Stimulated activated CD8-positive, alpha-beta memory T cell treated with anti-CD3 and anti-CD28 coated beads, Interleukin-7, amount 100 ng/mL, for 48 hours (primary cell): ENCODE measurements around the gene BFSP1.

Experiments
- DNase-seq, 2 donors: peaks; one replicate each; pipeline ENCODE4 v3.0.0-alpha.2; 2020; ENCODE audit warnings: low read depth in 1 of 2; ENCODE audit errors: extremely low read depth in 1 of 2

BFSP1 gene

DNA sequence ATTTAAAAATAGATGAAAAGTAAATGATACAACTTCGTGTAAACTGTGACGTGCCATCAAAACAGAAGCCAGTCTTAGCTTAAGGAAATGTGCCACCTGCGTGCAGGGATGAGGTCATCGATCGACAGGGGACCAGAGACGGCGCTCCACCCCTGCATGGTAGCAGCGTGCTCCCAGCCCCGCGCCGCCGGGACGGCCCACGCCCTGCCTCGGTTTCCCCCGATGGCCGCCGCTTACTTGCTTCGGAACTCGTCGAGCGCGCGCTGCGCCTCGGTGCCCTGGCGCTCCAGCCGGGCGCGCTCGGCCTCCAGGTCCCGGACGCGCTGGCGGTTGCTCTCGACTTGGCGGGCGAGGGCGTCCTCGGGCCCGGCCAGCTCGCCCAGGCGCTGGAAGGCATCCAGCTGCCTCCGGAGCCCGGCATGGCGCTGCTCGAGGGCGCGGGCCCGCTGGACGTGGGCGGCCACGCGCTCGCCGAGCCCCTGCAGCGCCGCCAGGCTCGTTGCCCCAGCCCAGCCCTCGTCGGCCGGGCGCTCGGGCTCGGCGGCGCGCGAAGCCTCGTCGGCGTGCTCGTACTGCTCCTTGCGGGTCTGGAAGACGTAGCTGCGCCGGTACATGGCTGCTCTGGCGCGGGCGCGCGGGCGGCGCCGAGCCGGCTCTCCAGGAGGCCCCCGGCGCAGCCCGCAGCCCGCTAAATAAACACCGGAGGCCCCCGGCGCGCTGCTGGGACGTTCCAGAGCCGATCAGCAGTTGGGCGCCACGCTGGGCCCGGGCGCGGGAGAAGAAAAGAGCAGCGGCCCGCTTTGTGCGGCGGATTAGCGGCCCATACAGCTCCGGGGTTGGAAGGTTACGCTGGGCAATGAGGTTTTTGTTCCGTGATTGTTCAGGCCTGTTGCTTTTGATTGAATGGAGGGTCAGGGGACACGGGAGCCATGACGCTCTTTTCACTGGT, at the start of gene BFSP1:
Gene BFSP1 (minus strand): TSS at position 664 of the 949 bp plus-strand sequence. CDS start 50 bp downstream, at position 614.
- no peak for DNase-seq

DNA sequence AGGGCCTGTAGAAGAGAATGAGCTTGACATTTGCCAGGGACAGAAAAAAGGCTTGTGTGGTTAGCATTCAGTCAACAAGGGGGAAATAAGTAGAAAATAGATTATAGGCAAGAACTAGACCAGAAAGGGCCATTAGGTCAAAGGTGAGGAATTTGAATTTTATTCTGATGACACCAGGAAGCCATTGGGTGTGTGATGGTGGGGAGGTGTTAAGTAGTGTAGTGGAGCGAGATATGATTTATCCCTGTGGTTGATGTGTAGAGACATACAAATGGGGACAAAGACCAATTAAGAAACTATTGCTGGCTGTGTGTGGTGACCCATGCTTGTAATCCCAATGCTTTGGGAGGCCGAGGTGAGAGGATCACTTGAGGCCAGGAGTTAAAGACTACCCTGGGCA, 49.7 kb upstream of the BFSP1 start:
- no peak for DNase-seq

DNA sequence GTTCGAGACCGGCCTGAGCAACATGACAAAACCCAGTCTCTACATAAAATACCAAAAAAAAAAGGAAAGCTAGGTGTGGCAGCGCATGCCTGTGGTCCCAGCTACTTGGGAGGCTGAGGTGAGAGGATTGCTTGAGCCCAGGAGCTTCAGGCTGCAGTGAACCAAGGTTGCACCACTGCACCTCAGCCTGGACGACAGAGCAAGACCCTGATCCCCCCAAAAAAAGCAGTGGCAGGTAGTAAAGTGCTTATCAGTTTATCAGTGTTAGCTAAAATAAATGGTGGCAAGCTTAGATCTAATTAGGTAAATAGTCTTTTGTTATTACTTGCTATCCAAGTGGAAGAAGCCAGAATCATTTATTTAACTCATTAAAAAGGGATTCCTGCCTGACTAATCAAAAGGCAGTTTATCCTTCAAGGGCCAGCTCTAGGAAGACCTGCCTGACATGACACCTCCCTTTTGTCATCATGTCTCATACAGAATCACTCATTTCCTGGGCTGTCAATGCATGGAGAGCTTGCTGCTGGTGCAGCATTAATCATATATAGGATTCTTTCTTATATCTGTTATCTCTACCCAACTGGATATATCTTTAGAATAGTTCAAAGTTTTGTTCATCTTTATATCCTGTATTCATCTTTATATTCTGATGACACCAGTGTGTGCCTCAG, 48.3 kb upstream of the BFSP1 start:
- DNase-seq = no peak

DNA sequence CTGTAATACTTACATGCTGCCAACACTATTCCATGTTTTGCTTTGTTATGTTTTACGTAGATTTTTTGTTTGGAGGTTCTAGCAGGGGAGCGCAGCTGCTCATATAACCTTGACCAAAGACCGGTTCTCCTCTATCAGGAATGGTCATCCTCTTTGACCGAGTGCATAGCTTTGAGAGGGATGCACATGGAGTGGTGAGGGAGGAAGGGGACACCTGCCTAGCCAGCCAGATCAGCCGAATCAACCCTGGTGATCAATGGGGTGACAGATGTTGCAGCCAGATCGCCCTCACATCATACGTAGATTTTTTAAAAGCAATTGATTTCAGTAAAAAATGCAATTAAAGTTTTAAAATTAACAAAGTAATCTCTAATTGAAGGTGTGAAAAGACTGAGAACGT, 45.0 kb upstream of the BFSP1 start:
- DNase-seq = no peak

DNA sequence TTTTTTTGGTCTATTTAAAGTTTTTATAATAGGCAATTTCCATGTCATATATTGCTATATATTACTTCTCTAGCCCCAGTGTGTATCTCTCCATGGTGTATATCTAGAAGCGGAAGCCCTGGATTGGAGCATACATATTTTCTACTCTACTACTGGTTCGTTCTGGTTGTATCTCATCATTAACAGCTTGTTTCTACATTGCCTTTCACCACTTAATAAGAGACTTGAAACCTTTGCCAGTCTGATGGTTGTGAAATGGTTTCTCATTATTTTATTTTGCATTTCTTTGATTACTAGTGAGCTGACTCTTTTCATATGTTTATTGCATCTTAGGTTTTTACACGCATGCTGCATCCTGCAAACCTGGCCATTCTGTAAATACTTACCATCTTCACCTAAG, 42.3 kb upstream of the BFSP1 start:
- no peak for DNase-seq

DNA sequence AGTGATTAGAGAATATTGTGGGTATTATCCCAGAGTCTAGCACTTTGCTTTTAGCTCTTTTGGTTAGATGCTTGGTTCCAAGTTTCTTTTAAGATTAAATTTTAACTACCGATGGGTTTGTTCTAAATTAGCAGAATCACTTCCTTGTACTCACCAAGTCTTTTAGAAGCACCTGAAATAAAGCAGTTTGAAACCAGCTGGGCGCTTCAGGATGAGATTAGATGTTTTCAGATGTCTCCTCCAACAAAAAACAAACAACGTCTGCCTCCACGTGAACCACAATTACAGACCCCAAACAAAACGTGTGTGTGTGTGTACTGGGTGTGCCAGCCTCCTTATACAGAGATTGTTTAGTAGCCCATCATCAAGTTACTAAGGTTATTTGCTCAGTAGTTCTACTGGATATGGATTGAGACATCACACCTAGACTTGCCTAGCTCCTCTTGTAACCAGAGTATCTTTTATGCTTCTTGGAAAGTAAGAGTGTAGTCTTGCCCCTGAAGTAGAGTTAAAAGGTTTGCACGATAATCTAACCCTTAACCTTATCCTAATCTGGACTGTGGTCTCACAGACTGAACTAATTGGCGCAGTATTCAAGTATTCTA, 41.0 kb upstream of the BFSP1 start:
- DNase-seq = no peak

DNA sequence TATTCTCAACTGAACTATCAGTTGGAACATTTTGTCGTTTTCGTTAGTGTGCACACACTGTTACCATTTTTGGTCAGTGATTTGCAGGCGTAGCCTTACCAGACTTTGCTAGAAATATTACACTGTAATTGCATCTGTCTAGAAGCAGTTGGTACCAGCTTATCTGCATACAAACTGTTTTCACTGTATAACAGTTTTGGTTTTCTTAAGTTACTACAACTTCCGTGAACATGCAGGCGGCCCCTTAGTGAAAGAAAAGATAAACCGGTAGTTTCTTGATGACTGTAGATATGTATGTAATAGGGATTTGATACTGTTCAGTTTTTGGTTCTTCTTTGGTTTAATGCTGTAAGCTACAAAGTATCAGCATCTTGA, 40.0 kb upstream of the BFSP1 start:
- no peak for DNase-seq

DNA sequence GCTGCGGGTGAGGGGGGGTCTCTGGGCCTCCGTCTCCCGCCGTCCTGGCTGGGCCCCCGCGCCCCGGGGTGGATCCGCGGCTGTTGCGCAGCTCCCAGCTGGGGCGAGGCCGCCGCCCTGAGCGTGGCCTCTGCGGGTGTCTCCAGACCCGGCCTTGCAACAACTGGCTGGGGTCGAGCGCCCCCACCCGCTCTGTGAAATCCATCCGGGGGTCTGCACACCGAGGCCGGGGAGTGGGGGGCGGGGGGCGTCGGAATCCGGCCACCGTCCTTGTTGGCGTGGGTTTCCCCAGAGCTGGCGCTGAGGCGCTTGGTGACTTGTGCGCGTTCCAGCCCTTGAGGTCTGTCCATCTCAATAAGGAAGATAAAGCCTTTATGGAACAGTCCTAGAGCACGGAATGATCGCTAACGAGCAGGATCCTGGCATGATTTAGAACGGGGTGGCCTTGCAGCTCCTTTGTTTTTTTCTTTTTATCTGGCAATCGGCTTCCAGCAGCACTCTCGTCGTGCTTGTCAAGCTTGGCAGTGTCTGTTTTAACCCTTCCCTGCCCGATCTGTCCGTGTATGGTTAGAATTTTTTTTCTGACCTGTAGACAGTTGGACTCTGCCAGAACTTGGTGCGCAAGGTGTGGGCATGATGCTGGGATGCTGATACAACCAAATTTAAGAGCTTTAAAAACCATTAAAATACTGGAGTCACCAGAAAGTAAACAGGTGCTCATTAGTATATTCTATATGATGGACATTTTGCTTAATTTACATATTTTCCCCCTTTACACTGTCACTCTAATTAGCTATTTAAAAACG, 39.4 kb upstream of the BFSP1 start:
- DNase-seq = no peak

DNA sequence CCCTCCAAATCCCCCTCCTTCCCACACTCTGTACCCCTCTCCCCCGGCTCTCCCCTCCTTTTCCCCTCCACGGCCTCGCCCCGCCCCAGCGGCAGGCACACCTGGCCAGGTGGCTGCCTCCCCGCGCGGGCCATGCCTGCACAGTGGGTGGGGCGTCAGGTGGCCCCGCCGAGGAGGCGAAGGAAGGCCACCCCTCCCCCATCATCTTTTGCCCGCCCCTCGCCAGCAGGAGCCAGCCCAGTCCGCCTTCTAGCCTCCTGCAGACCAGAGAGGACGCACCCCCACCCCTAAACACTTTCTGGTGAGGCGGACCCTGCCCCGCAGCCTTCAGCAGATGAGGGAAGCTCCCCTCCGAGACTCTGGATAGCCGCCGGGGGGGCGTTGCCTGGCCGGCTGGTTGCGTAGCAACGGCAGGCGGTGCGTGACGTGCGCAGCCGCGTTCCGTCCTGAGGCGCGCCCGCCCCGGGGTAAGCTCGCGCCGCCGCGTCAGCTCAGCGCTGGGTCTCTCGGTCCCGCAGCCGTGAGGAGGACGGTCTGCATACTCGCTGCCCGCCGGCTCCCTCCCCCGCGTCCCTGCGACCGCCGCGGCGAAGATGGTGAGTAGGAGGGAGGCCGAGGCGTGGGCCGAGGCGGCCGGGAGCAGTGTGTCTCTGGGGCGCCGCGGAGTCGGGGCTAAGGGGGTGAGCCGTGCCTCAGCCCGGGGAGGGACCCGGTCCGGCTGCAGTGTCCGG, 38.6 kb upstream of the BFSP1 start, which contains the start of gene DSTN:
Gene DSTN (plus strand): TSS at position 460 of the 731 bp plus-strand sequence. CDS start 134 bp downstream, at position 594.
- DNase-seq = peak; percentile 74 to 76

DNA sequence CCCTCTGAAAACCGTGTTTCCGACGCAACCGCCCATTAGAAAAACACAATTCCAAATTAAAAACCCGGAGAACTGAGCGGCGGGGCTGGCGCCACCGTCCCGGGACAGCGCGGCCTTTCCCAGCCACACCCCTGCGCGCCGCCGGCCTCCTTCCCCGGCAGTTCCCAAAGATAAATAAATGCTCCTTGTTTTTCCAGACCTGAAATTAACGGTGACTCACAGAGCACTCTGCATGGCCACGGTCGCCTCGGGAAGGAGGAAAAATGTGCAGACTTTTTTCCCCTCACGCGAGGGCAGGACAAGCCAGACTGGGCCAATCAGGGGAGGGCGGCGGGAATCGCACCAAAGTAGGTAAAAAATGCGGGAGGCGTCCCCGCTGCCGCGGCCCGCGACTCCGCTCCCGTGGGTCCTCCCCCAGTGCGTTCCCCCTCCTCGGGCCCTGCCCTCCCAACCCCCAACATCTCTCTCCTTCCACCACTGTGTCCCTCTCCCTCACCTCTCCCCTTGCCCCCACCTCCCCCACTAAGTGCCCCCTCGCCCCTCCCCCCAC, 37.9 kb upstream of the BFSP1 start:
- no peak for DNase-seq

DNA sequence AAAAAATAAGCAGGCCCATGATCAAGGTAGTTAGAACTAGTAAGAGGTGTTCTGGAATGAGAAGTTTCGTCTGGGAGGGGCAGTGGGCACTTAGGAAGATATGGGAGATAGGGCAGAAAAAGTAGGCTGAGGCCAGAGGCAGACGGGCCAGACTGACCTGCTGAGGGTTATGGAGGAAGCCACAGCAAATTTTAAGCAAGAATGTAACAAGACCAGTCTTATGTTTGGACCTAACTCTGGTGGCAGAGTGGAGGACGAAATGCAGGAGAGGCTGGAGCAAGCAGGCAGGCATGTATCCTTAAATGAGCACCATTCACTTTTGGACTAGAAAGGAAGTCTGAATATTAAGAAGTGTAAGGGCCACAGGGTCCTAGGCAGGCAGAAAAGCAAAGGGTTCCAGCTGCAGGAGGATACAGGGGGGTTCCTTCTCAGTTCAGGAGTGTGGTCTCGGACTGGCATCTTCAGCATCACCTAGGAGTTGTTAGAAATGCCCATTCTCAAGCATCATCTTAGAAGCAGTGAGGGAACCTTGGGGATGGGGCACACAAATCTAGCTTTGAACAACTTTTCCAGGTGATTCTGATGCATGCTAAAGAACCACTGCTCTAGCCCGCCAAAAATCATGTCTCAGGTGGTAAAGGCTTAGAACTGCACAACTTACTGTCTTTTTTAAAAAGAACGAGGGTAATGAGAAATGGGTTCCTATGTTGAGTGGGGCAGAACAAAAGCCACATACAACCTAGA, 37.0 kb upstream of the BFSP1 start:
- DNase-seq = no peak

DNA sequence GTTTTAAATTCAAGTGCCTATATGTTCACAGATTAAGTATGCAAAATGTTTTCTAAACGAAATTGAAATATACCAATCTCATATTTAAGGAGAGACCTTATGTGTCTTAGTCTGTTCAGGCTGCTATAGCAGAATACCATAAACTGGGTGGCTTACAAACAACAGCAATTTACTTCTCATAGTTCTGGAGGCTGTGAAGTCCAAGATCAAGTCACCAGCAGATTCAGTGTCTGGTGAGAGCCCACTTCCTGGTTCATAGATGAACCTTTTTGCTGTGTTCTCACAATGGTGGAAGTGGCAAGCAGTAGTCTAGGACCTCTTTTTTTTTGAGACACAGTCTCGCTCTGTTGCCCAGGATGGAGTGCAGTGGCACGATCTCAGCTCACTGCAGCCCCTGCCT, 35.2 kb upstream of the BFSP1 start:
- DNase-seq = no peak

DNA sequence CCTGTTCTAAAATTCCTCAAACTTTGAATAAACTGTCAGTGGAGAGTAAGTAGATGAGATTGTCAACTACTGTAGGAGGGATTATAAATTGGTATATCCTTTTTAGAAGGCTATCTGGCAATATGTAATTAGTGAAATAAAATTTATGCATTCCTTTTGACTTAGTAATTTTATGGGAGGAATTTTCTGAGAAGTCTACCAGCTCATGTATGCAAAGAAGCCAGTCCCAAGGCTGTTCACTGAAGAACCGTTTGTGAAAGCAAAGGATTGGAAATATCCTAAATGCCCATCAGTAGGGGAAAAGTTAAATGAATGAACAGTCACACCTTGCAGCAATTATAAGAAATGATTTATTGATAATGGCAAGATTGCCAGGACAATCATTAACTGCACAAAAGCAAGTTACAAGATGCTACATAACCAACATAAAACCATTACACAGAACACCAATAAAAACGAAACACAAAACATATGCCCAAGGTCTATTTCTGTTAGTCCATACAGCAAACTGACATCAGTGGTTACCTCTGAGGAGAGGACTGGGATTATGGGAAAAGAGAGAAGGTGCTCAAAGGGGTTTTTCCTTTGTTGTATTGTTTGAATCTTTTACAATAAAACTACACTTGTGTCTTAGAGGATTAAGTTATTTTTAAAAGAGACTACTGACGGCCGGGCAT, 34.1 kb upstream of the BFSP1 start:
- DNase-seq = no peak

DNA sequence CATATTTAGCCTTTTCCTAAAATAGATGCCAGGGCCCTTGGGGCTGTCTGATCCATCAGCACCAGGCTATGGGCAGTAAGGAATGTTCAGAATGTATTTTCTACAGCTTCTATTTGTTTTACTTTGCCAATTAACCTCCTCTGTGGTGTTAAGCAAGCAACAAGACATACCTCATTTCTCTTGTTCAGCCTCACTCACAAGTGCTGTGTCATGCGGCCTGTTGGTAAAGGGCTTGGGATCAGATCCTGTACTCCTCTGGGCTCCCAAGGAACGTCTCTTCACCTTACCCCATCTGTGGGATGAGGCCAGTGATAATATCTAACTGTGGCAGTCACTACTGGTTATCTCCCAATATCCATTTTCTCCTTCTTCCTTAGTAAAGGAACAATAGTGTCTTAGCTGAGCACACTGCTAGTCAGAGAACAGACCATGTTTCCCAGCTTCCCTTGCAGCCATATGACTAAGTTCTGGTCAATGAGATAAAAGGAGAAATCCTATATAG, 31.7 kb upstream of the BFSP1 start:
- no peak for DNase-seq

DNA sequence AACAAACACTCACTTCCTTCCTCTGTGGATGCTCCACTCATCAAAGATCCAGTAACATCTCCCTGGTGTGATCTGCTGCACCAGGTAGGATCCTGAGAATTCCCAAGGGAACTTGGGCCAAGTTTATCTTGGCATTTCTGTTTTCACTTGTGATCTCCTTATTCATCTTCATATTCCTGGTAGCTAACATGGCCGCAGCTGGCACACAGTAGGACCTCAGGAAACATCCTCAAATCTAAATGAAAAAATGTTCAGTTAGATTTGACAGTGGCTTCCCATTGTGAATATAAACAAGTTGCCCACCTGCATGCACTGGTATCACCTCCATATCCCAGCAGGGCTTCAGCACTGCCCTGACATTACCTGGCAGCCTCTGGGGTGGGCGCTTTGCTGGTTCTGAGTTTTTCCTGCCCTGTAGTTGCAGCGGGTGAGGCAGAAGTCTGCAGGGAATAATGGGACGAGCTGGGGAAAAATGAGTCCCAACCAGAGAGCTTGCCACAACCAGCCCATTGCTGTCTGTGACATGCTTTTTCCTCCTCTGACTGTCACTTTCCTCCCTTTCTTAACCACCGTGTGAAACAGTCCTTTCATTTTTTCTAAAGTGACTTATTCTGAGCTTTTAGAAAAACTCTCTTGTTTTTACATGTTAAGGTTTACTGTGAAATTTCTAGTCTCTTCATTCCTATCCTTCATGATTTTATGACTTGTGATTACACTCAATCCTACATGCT, 29.3 kb upstream of the BFSP1 start:
- DNase-seq = no peak

DNA sequence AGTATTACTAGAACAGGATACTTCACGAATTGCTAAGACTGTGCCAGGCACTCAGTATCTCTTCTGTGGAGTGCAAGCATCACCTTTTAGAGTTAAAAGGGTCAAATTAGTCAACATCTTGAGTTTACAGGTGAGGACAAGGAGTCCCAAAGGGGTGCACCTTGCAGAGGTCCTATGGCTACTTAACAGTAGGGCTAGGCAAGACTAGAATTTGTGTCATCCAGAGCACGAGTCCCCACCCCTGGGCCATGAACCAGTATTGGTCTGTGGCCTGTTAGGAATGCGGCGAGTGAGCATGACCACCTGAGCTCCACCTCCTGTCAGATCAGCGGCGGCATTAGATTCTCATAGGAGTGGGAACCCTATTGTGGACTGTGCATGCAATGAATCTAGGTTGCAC, 28.2 kb upstream of the BFSP1 start:
- no peak for DNase-seq

DNA sequence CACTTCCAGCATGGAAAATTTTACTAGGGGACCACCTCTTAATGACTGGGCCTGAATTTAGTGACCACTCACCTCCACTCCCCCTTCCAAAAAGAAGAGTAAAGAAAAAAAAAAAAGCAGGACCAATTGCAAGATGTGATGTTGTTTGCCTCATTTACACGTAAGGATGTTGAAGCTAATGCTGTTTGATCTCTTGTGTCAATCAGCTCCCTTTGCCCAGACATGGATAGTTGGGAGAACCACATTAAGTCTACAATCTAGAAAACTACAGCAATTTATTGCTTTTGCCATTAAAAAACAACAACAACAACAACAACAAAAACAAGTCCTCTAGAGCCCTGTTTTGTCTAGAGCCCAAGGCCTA, 27.7 kb upstream of the BFSP1 start:
- no peak for DNase-seq
